PC-9 (cell line): Measurements from ENCODE around the gene IGLL5. TPM values are rescaled to one million over a fixed set of nuclear protein-coding genes. Genes with fewer than 3 reads are reported as not detected.

Source experiments
- BruUV-seq: library from RNA; stranded (reverse); fragments of 400-500 nt; replicated peaks from 2 replicates; lab custom pipeline; 2021; lab: Mats Ljungman, UMichigan
- CTCF ChIA-PET: fragments of 300-600 bp; sonication (Branson Sonifier 250); formaldehyde crosslinking; loops from one replicate; lab custom pipeline; 2022; ENCODE audit warnings: antibody characterized with exemption; lab: Charles Lee
- POLR2A ChIA-PET: fragments of 300-600 bp; sonication (Branson Sonifier 250); formaldehyde crosslinking; loops from one replicate; lab custom pipeline; 2022; ENCODE audit warnings: antibody characterized with exemption; ENCODE audit not compliant: unreplicated experiment; lab: Charles Lee
- DNase-seq, 2 experiments: peaks; one replicate each; pipeline versions ENCODE4 v3.0.0 to v3.0.0-alpha.2; 2015 to 2022; ENCODE audit warnings: mixed read lengths in 1 of 2
- H2AFZ ChIP-seq: fragments of 200-600 bp; sonication (generic); 2 replicates; pipeline ENCODE4 v1.8.1; 2017; ENCODE audit warnings: antibody characterized with exemption
- H3F3A ChIP-seq: fragments of 200-600 bp; sonication (generic); 2 replicates; pipeline ENCODE4 v1.8.1; 2017; ENCODE audit warnings: antibody characterized with exemption, mild to moderate bottlenecking, low read depth; ENCODE audit not compliant: insufficient read depth
- H3K27ac ChIP-seq: fragments of 200-600 bp; sonication (generic); 2 replicates; pipeline ENCODE4 v1.6.1; 2016; ENCODE audit warnings: mixed run types
- H3K27me3 ChIP-seq: fragments of 200-600 bp; sonication (generic); 2 replicates; pipeline ENCODE4 v1.6.1; 2016; ENCODE audit warnings: low read depth, mixed run types; ENCODE audit not compliant: insufficient read depth
- H3K36me3 ChIP-seq: fragments of 200-600 bp; sonication (generic); 2 replicates; pipeline ENCODE4 v1.6.1; 2016; ENCODE audit warnings: low read depth, mixed run types
- H3K4me1 ChIP-seq: fragments of 200-600 bp; sonication (generic); replicated peaks from 2 replicates; pipeline ENCODE4 v1.6.1; 2016; ENCODE audit warnings: mixed run types; ENCODE audit not compliant: insufficient read depth
- H3K4me2 ChIP-seq: fragments of 200-600 bp; sonication (generic); 2 replicates; pipeline ENCODE4 v1.6.1; 2017; ENCODE audit warnings: mixed run types
- H3K4me3 ChIP-seq: fragments of 200-600 bp; sonication (generic); 2 replicates; pipeline ENCODE4 v1.6.1; 2016; ENCODE audit warnings: mixed run types
- H3K79me2 ChIP-seq: fragments of 200-600 bp; sonication (generic); 2 replicates; pipeline ENCODE4 v1.6.1; 2017; ENCODE audit warnings: low read depth, mixed run types
- H3K9me2 ChIP-seq: fragments of 200-600 bp; sonication (generic); 2 replicates; pipeline ENCODE4 v1.8.1; 2017; ENCODE audit warnings: mild to moderate bottlenecking; ENCODE audit not compliant: insufficient read depth
- H3K9me3 ChIP-seq: fragments of 200-600 bp; sonication (generic); 2 replicates; pipeline ENCODE4 v1.8.1; 2016; ENCODE audit warnings: low read depth; ENCODE audit not compliant: insufficient read depth
- H4K20me1 ChIP-seq: fragments of 200-600 bp; sonication (generic); 2 replicates; pipeline ENCODE4 v1.8.1; 2017; ENCODE audit not compliant: insufficient read depth
- CTCF ChIP-seq: fragments of 200-600 bp; sonication (generic); conservative IDR thresholded peaks from 2 replicates; pipeline ENCODE4 v1.6.1; 2017; ENCODE audit warnings: mixed run types, antibody characterized with exemption, mild to moderate bottlenecking, moderate library complexity
- EZH2 ChIP-seq: fragments of 200-600 bp; sonication (generic); IDR thresholded peaks from 2 replicates; pipeline ENCODE4 v1.8.0; 2017; ENCODE audit warnings: antibody characterized with exemption, low read depth
- intact Hi-C: fragments of 100-400 bp; cut with micrococcal nuclease; formaldehyde crosslinking; loops from one replicate; pipeline ENCODE4 v1.10.0; 2022; ENCODE audit not compliant: unreplicated experiment
- total RNA-seq: library from RNA; stranded (reverse); gene quantifications from 2 replicates; pipeline ENCODE4 v1.2.3, GENCODE V29; 2021

The IGLL5 gene
- total RNA-seq, 1 experiment from 2014 or later: not detected

- no peaks in the 10 kb centered on the region for H3K4me1 ChIP-seq
- no TSS peak for BruUV-seq
- H3K9me3 ChIP-seq: no peaks in the 10 kb centered on the region
- H3K27me3 ChIP-seq: peaks cover 34% of the 10 kb centered on the region
- no peak overlapping the region for H3K4me2 ChIP-seq
- intact Hi-C loops: no loop called here
- no peak for DNase-seq
- CTCF ChIA-PET: no interaction called here
- no peak overlapping the region for H3K27ac ChIP-seq
- H3F3A ChIP-seq: no peaks in the 10 kb centered on the region
- POLR2A ChIA-PET: no interaction called here
- H3K36me3 ChIP-seq: no peaks in the 10 kb centered on the region
- no peak for TF ChIP-seq CTCF
- no peak for TF ChIP-seq EZH2
- no peak overlapping the region for H3K4me3 ChIP-seq
- no peaks in the 10 kb centered on the region for H4K20me1 ChIP-seq
- H2AFZ ChIP-seq: no peak overlapping the region
- no peaks in the 10 kb centered on the region for H3K79me2 ChIP-seq
- no peaks in the 10 kb centered on the region for H3K9me2 ChIP-seq
These were observed 47.5 kb downstream of the IGLL5 start for GRCh38 chr22:22935056-22935545.

DNA sequence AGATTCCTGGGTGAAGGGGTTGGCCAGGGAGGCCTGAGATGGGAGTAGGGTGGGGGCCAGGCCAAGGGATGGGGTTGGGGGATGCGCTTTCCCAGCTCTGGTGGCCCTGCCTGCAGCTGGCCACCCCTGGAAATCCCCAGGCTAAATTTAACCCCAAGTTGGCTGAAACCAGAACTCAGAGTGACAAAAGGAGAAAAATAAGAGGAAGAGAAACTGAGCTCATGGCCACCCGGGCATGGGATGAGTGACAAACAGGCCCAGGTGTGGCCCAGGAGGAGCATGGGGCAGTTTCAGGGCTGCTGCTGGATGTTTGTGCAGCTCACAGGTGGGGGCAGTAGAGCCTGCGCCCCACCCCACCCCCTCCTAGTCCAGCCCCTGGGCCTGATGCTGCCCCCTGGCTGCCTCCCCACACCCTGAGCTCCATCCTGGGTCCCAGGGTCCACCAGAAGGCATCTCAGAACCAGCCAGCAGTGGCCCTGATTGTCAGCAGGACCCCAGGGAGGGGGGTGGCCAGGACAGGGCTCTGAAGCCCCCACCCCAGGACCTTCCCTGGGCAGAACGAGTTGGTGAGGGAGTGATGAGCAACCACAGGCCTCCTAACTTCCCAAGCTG lies 48.0 kb downstream of the IGLL5 start:
- no peaks in the 10 kb centered on the region for H3K4me1 ChIP-seq
- H3K27ac ChIP-seq: no peak overlapping the region
- TF ChIP-seq EZH2: no peak
- no peak for DNase-seq
- peaks cover 34% of the 10 kb centered on the region for H3K27me3 ChIP-seq
- no peaks in the 10 kb centered on the region for H4K20me1 ChIP-seq
- no TSS peak for BruUV-seq
- H3K9me2 ChIP-seq: no peaks in the 10 kb centered on the region
- H3K36me3 ChIP-seq: no peaks in the 10 kb centered on the region
- no peak overlapping the region for H3K4me2 ChIP-seq
- ChIA-PET CTCF (no interaction called here), POLR2A (no interaction called here)
- intact Hi-C loops: no loop called here
- H3K4me3 ChIP-seq: no peak overlapping the region
- H3F3A ChIP-seq: no peaks in the 10 kb centered on the region
- H3K79me2 ChIP-seq: no peaks in the 10 kb centered on the region
- no peaks in the 10 kb centered on the region for H3K9me3 ChIP-seq
- no peak overlapping the region for H2AFZ ChIP-seq

GRCh38 chr22:22936180-22936914 lies 48.7 kb downstream of the IGLL5 start:
- no peak overlapping the region for H3K4me3 ChIP-seq
- H3K4me1 ChIP-seq: no peaks in the 10 kb centered on the region
- intact Hi-C loops: no loop called here
- H3K9me2 ChIP-seq: no peaks in the 10 kb centered on the region
- no peaks in the 10 kb centered on the region for H3K36me3 ChIP-seq
- ChIA-PET POLR2A (no interaction called here), CTCF (no interaction called here)
- H4K20me1 ChIP-seq: no peaks in the 10 kb centered on the region
- no peak for DNase-seq
- H3K4me2 ChIP-seq: no peak overlapping the region
- no peaks in the 10 kb centered on the region for H3K9me3 ChIP-seq
- BruUV-seq: no TSS peak
- no peak overlapping the region for H2AFZ ChIP-seq
- H3K27me3 ChIP-seq: peaks cover 34% of the 10 kb centered on the region
- H3K79me2 ChIP-seq: no peaks in the 10 kb centered on the region
- H3K27ac ChIP-seq: no peak overlapping the region
- no peak for TF ChIP-seq CTCF
- no peak for TF ChIP-seq EZH2
- no peaks in the 10 kb centered on the region for H3F3A ChIP-seq
